Thyroid gland (tissue), 4 donors: Measurements from ENCODE around the gene KBTBD6. TPM values are rescaled to one million over a fixed set of nuclear protein-coding genes. Genes with fewer than 3 reads are reported as not detected.
"Not testable (repeated sequence)": the region's sequence is repeated elsewhere in the genome, so short reads cannot be mapped to it uniquely, and the experiment has no call there.

Experiments used
- DNase-seq, 2 donors: peaks; one replicate each; pipeline ENCODE4 v3.0.0-alpha.2; 2019
- H3K27ac ChIP-seq, 3 donors: fragments of 200-600 bp; sonication (generic); 1 replicate in 2 of 3; 2 replicates in 1 of 3; pipeline ENCODE4 v1.5.1; 2016 to 2019; ENCODE audit warnings: mild to moderate bottlenecking in 1 of 3, moderate library complexity in 1 of 3
- H3K27me3 ChIP-seq: fragments of 200-600 bp; sonication (generic); one replicate; pipeline ENCODE4 v1.5.1; 2019
- H3K36me3 ChIP-seq, 2 donors: fragments of 200-600 bp; sonication (generic); one replicate each; pipeline ENCODE4 v1.5.1; 2016 to 2019
- H3K4me1 ChIP-seq, 2 donors: fragments of 200-600 bp; sonication (generic); one replicate each; pipeline ENCODE4 v1.5.1; 2017 to 2019
- H3K4me3 ChIP-seq, 3 donors: fragments of 200-600 bp; sonication (generic); replicated peaks in 1 of 3; 1 replicate in 2 of 3; 2 replicates in 1 of 3; pipeline ENCODE4 v1.5.1; 2016; ENCODE audit warnings: mild to moderate bottlenecking in 1 of 3
- H3K9me3 ChIP-seq: fragments of 200-600 bp; sonication (generic); one replicate; pipeline ENCODE4 v1.5.1; 2017
- CTCF ChIP-seq, 6 experiments: fragments of 200-600 bp in 3 of 6; fragments of 450-650 bp in 3 of 6; sonication (generic) in 3 of 6; IDR thresholded peaks; one replicate each; pipeline ENCODE4 v1.5.1; 2016 to 2019; ENCODE audit warnings: antibody characterized with exemption in 6 of 6, mild to moderate bottlenecking in 2 of 6, inconsistent platforms in 1 of 6, moderate library complexity in 1 of 6
- POLR2A ChIP-seq, 2 donors: fragments of 450-650 bp; IDR thresholded peaks; one replicate each; pipeline ENCODE4 v1.6.1; 2017; ENCODE audit warnings: antibody characterized with exemption in 2 of 2, mild to moderate bottlenecking in 2 of 2, moderate library complexity in 1 of 2
- WGBS, 2 donors: methylation state at CpG; one replicate each; pipeline ENCODE4 v1.1.5; 2017; 5-methylcytosine and 5-hydroxymethylcytosine counted together
- intact Hi-C: fragments of 100-400 bp; cut with DNase I; formaldehyde crosslinking; loops from one replicate; pipeline ENCODE4 v1.15.1; 2023
- total RNA-seq, 4 donors: library from RNA; depleted of rRNA; stranded (reverse); fragments of >200 nt; gene quantifications; one replicate each; pipeline ENCODE4 v1.2.3, GENCODE V29; 2016

Gene KBTBD6
- total RNA-seq, 4 donors from 2014 or later: 10.2 to 11.9 (median 11.2) TPM

- TF ChIP-seq CTCF (IDR thresholded peaks at IDR 0.05) (no peak), POLR2A (IDR thresholded peaks at IDR 0.05) (no peak)
- DNase-seq: no peak
- intact Hi-C loops: no loop called here
- Histone ChIP-seq H3K27ac (no peak overlapping the region), H3K27me3 (no peaks in the 10 kb centered on the region), H3K36me3 (no peaks in the 10 kb centered on the region), H3K9me3 (no peaks in the 10 kb centered on the region), H3K4me1 (no peaks in the 10 kb centered on the region), H3K4me3 (no peak overlapping the region)
- 97 to 100% methylated on average over 2 to 3 of the region's 7 CpGs for WGBS, 2 donors
These were observed 25.0 kb downstream of the KBTBD6 start for GRCh38 chr13:41107584-41108014.

- no peaks in the 10 kb centered on the region for H3K9me3 ChIP-seq
- no peak overlapping the region for H3K27ac ChIP-seq
- no peaks in the 10 kb centered on the region for H3K4me1 ChIP-seq
- no peak overlapping the region for H3K4me3 ChIP-seq
- no peak for TF ChIP-seq POLR2A (IDR thresholded peaks at IDR 0.05)
- intact Hi-C loops: no loop called here
- DNase-seq: no peak
- no peaks in the 10 kb centered on the region for H3K27me3 ChIP-seq
- H3K36me3 ChIP-seq: no peaks in the 10 kb centered on the region
- WGBS, 2 donors: 92 to 94% methylated on average over 7 to 9 of the region's 15 CpGs
These were observed 25.5 kb downstream of the KBTBD6 start for GRCh38 chr13:41107104-41107571.

- Histone ChIP-seq H3K36me3 (no peaks in the 10 kb centered on the region), H3K9me3 (no peaks in the 10 kb centered on the region), H3K4me1 (no peaks in the 10 kb centered on the region), H3K4me3 (no peak overlapping the region), H3K27me3 (no peaks in the 10 kb centered on the region), H3K27ac (no peak overlapping the region)
- TF ChIP-seq CTCF (IDR thresholded peaks at IDR 0.05): no peak
- no peak for TF ChIP-seq POLR2A (IDR thresholded peaks at IDR 0.05)
- no peak for DNase-seq
- intact Hi-C loops: no loop called here
These were observed 32.6 kb downstream of the KBTBD6 start for GRCh38 chr13:41099986-41100385.

GRCh38 chr13:41098761-41099160 lies 33.8 kb downstream of the KBTBD6 start:
- intact Hi-C loops: no loop called here
- no peak for DNase-seq
- 95 to 98% methylated on average over 1 of the region's 1 CpG for WGBS, 2 donors
- TF ChIP-seq CTCF (IDR thresholded peaks at IDR 0.05) (no peak), POLR2A (IDR thresholded peaks at IDR 0.05) (no peak)
- H3K4me1 ChIP-seq: no peaks in the 10 kb centered on the region
- H3K9me3 ChIP-seq: no peaks in the 10 kb centered on the region
- no peak overlapping the region for H3K4me3 ChIP-seq
- no peak overlapping the region for H3K27ac ChIP-seq
- no peaks in the 10 kb centered on the region for H3K36me3 ChIP-seq
- no peaks in the 10 kb centered on the region for H3K27me3 ChIP-seq

GRCh38 chr13:41095681-41096080 lies 36.9 kb downstream of the KBTBD6 start:
- DNase-seq, H3K27ac ChIP-seq, H3K4me3 ChIP-seq, H3K4me1 ChIP-seq, H3K36me3 ChIP-seq, H3K27me3 ChIP-seq, H3K9me3 ChIP-seq, intact Hi-C loops: not testable (repeated sequence)
- 97 to 98% methylated on average over 2 of the region's 2 CpGs for WGBS, 2 donors

GRCh38 chr13:41085961-41086585 lies 46.5 kb downstream of the KBTBD6 start:
- Histone ChIP-seq H3K9me3 (peaks cover 6% of the 10 kb centered on the region), H3K36me3 (peaks cover 6 to 21% of the 10 kb centered on the region in 2 donors), H3K27me3 (no peaks in the 10 kb centered on the region), H3K4me1 (no peaks in the 10 kb centered on the region), H3K4me3 (no peak overlapping the region), H3K27ac (no peak overlapping the region)
- intact Hi-C loops: no loop called here
- WGBS, 2 donors: 66 to 70% methylated on average over 2 of the region's 2 CpGs
- TF ChIP-seq POLR2A (IDR thresholded peaks at IDR 0.05) (no peak), CTCF (IDR thresholded peaks at IDR 0.05) (no peak)
- no peak for DNase-seq
